SK-N-SH treated with all-trans-retinoic acid at 6 μM for 48 hours (cell line): ENCODE data around the gene DNAH5.

Experiments
- ATAC-seq: fragments of 200-7000 bp; cut with Tn5 transposase; 3 replicates; pipeline ENCODE4 v1.9.1; 2020; ENCODE audit warnings: mild to moderate bottlenecking, moderate library complexity
- ARNTL ChIP-seq: fragments of 450-650 bp; formaldehyde crosslinking; IDR thresholded peaks from 2 replicates; pipeline ENCODE4 v1.5.0; 2020; ENCODE audit warnings: low read depth, mild to moderate bottlenecking, moderate library complexity, borderline replicate concordance
- BACH2 ChIP-seq: fragments of 250-450 bp; sonication (Bioruptor Pico); IDR thresholded peaks from 2 replicates; pipeline ENCODE4 v1.9.0; 2021; ENCODE audit warnings: mild to moderate bottlenecking, borderline replicate concordance
- CREB5 ChIP-seq: fragments of 250-450 bp; sonication (Bioruptor Pico); IDR thresholded peaks from 2 replicates; pipeline ENCODE4 v1.5.1; 2020; ENCODE audit warnings: low read depth, mild to moderate bottlenecking, moderate library complexity
- CSDC2 ChIP-seq: fragments of 250-450 bp; sonication (Bioruptor Pico); IDR thresholded peaks from 2 replicates; pipeline ENCODE4 v1.5.0; 2020; ENCODE audit warnings: mild to moderate bottlenecking, moderate library complexity
- CSRNP3 ChIP-seq: fragments of 250-450 bp; sonication (Bioruptor Pico); IDR thresholded peaks from 2 replicates; pipeline ENCODE4 v1.5.1; 2021; ENCODE audit warnings: mild to moderate bottlenecking, moderate library complexity
- ESRRG ChIP-seq: fragments of 250-450 bp; sonication (Bioruptor Pico); IDR thresholded peaks from 2 replicates; pipeline ENCODE4 v1.6.1; 2021; ENCODE audit warnings: mild to moderate bottlenecking
- GLIS3 ChIP-seq: fragments of 250-450 bp; sonication (Bioruptor Pico); IDR thresholded peaks from 2 replicates; pipeline ENCODE4 v1.5.0; 2020; ENCODE audit warnings: mild to moderate bottlenecking, moderate library complexity
- ISL1 ChIP-seq: fragments of 250-450 bp; sonication (Bioruptor Pico); IDR thresholded peaks from 2 replicates; pipeline ENCODE4 v2.1.2; 2022; ENCODE audit warnings: mild to moderate bottlenecking, moderate library complexity
- OSR1 ChIP-seq: fragments of 250-450 bp; sonication (Bioruptor Pico); IDR thresholded peaks from 2 replicates; pipeline ENCODE4 v1.8.0; 2022; ENCODE audit warnings: moderate library complexity, mild to moderate bottlenecking, inconsistent platforms
- PATZ1 ChIP-seq: fragments of 250-450 bp; sonication (Bioruptor Pico); IDR thresholded peaks from 2 replicates; pipeline ENCODE4 v1.8.0; 2020; ENCODE audit warnings: mild to moderate bottlenecking, moderate library complexity, borderline replicate concordance
- POU6F1 ChIP-seq: fragments of 250-450 bp; sonication (Bioruptor Pico); IDR thresholded peaks from 2 replicates; pipeline ENCODE4 v1.8.0; 2021; ENCODE audit warnings: low read depth, mild to moderate bottlenecking, moderate library complexity, borderline replicate concordance
- PPARA ChIP-seq: fragments of 250-450 bp; sonication (Bioruptor Pico); IDR thresholded peaks from 2 replicates; pipeline ENCODE4 v1.5.0; 2020; ENCODE audit warnings: mild to moderate bottlenecking, borderline replicate concordance
- RARB ChIP-seq: fragments of 250-450 bp; sonication (Bioruptor Pico); IDR thresholded peaks from 2 replicates; pipeline ENCODE4 v1.8.0; 2021; ENCODE audit warnings: mild to moderate bottlenecking, moderate library complexity
- SNAI2 ChIP-seq: fragments of 250-450 bp; sonication (Bioruptor Pico); IDR thresholded peaks from 2 replicates; pipeline ENCODE4 v1.5.0; 2020; ENCODE audit warnings: mild to moderate bottlenecking, moderate library complexity
- TCF4 ChIP-seq: fragments of 250-450 bp; sonication (Bioruptor Pico); IDR thresholded peaks from 2 replicates; pipeline ENCODE4 v1.8.0; 2021; ENCODE audit warnings: mild to moderate bottlenecking, moderate library complexity, borderline replicate concordance
- TOX ChIP-seq: fragments of 250-450 bp; sonication (Bioruptor Pico); IDR thresholded peaks from 2 replicates; pipeline ENCODE4 v1.8.0; 2021; ENCODE audit warnings: mild to moderate bottlenecking, moderate library complexity, borderline replicate concordance
- TSHZ2 ChIP-seq: fragments of 250-450 bp; sonication (Bioruptor Pico); IDR thresholded peaks from 2 replicates; pipeline ENCODE4 v1.5.0; 2020; ENCODE audit warnings: mild to moderate bottlenecking, moderate library complexity
- ZFP3 ChIP-seq: fragments of 250-450 bp; sonication (Bioruptor Pico); IDR thresholded peaks from 2 replicates; pipeline ENCODE4 v1.5.0; 2020; ENCODE audit warnings: mild to moderate bottlenecking, moderate library complexity
- ZFP30 ChIP-seq: fragments of 450-650 bp; formaldehyde crosslinking; IDR thresholded peaks from 2 replicates; pipeline ENCODE4 v1.5.0; 2022; ENCODE audit warnings: mild to moderate bottlenecking, moderate library complexity
- ZNF70 ChIP-seq: fragments of 450-650 bp; formaldehyde crosslinking; IDR thresholded peaks from 2 replicates; pipeline ENCODE4 v1.5.0; 2020; ENCODE audit warnings: mild to moderate bottlenecking, moderate library complexity
- ZNF8 ChIP-seq: fragments of 450-650 bp; formaldehyde crosslinking; IDR thresholded peaks from 2 replicates; pipeline ENCODE4 v1.5.0; 2020; ENCODE audit warnings: mild to moderate bottlenecking, moderate library complexity

DNAH5 gene

GRCh38 chr5:13821366-13821765 lies 123.1 kb downstream of the DNAH5 start:
- no peak for ATAC-seq
- TF ChIP-seq ZNF70 (CRISPR knock-in tag) (no peak), PPARA (no peak), TOX (CRISPR knock-in tag) (no peak), GLIS3 (CRISPR knock-in tag) (no peak)

GRCh38 chr5:13816126-13816525 lies 128.4 kb downstream of the DNAH5 start:
- TF ChIP-seq CSDC2 (CRISPR knock-in tag), result no peak
- no peak for TF ChIP-seq TSHZ2
- TF ChIP-seq TOX (CRISPR knock-in tag), result no peak
- TF ChIP-seq BACH2 (CRISPR knock-in tag), result no peak
- TF ChIP-seq ZFP3 (CRISPR knock-in tag), result no peak
- no peak for TF ChIP-seq CSRNP3 (CRISPR knock-in tag)
- TF ChIP-seq ESRRG (CRISPR knock-in tag), result no peak
- TF ChIP-seq ZFP30 (CRISPR knock-in tag), result no peak
- TF ChIP-seq SNAI2, result no peak
- no peak for TF ChIP-seq GLIS3 (CRISPR knock-in tag)
- TF ChIP-seq PPARA, result no peak
- no peak for TF ChIP-seq ISL1
- no peak for TF ChIP-seq CREB5
- TF ChIP-seq ZNF8, result no peak
- TF ChIP-seq ARNTL (CRISPR knock-in tag), result no peak
- TF ChIP-seq ZNF70 (CRISPR knock-in tag), result no peak
- TF ChIP-seq POU6F1 (CRISPR knock-in tag), result no peak
- TF ChIP-seq TCF4 (CRISPR knock-in tag), result no peak
- TF ChIP-seq OSR1, result no peak
- no peak for TF ChIP-seq PATZ1 (CRISPR knock-in tag)
- no peak for ATAC-seq

GRCh38 chr5:13814301-13814700 lies 130.2 kb downstream of the DNAH5 start:
- TF ChIP-seq ESRRG (CRISPR knock-in tag) (no peak), SNAI2 (no peak), RARB (CRISPR knock-in tag) (no peak)
- ATAC-seq, result no peak

GRCh38 chr5:13809921-13810320 lies 134.6 kb downstream of the DNAH5 start:
- no peak for TF ChIP-seq CSDC2 (CRISPR knock-in tag)
- no peak for TF ChIP-seq ZNF70 (CRISPR knock-in tag)
- TF ChIP-seq CREB5, result no peak
- no peak for TF ChIP-seq ZFP30 (CRISPR knock-in tag)
- no peak for TF ChIP-seq OSR1
- no peak for TF ChIP-seq PATZ1 (CRISPR knock-in tag)
- ATAC-seq, result no peak
